ENCODE measurements around the gene GOLT1A.

The GOLT1A gene

GRCh38 chr1:204227996-204228785, 14.4 kb upstream of the GOLT1A start:
- Histone ChIP-seq H4K20me1 (ENCODE audit: insufficient read depth, low read length, poor library complexity, severe bottlenecking) (no peaks in the 10 kb centered on the region), H3K9ac (ENCODE audit: low read depth, low read length, poor library complexity, severe bottlenecking) (no peak overlapping the region), H3K4me3 (ENCODE audit: low read length, poor library complexity, severe bottlenecking) (no peak overlapping the region), H3K36me3 (ENCODE audit: insufficient read depth, low read length) (no peaks in the 10 kb centered on the region), H2AFZ (ENCODE audit: low read length) (no peak overlapping the region), H3K4me1 (ENCODE audit: insufficient read depth, low read length, poor library complexity, severe bottlenecking) (peaks cover 3% of the 10 kb centered on the region), H3K9me3 (ENCODE audit: insufficient read depth, low read depth, low read length) (no peaks in the 10 kb centered on the region), H3K79me2 (ENCODE audit: insufficient read depth, low read length) (no peaks in the 10 kb centered on the region), H3K27me3 (ENCODE audit: insufficient read depth, low read length, poor library complexity, severe bottlenecking) (no peaks in the 10 kb centered on the region), H3K9me2 (replicated peaks; ENCODE audit: low read depth, low read length) (no peaks in the 10 kb centered on the region), H3F3A (ENCODE audit: low read depth) (0 out of 2 replicates have a peak, but pooled peaks cover 4% of the 10 kb centered on the region), H3K4me2 (ENCODE audit: low read depth, low read length, poor library complexity, severe bottlenecking) (no peak overlapping the region)
- TF ChIP-seq EZH2phosphoT487 (IDR thresholded peaks at IDR 0.05; ENCODE audit: borderline replicate concordance) (no peak), CTCF (conservative IDR thresholded peaks at IDR 0.05; ENCODE audit: low read length) (no peak)

- no peak overlapping the region for H3K4me2 ChIP-seq (ENCODE audit: low read depth, low read length, poor library complexity, severe bottlenecking)
- H3F3A ChIP-seq (ENCODE audit: low read depth) = 0 out of 2 replicates have a peak, but pooled peaks cover 4% of the 10 kb centered on the region
- no peaks in the 10 kb centered on the region for H3K27me3 ChIP-seq (ENCODE audit: insufficient read depth, low read length, poor library complexity, severe bottlenecking)
- no peak overlapping the region for H3K4me3 ChIP-seq (ENCODE audit: low read length, poor library complexity, severe bottlenecking)
- no peaks in the 10 kb centered on the region for H3K79me2 ChIP-seq (ENCODE audit: insufficient read depth, low read length)
- H3K36me3 ChIP-seq (ENCODE audit: insufficient read depth, low read length) = no peaks in the 10 kb centered on the region
- no peaks in the 10 kb centered on the region for H4K20me1 ChIP-seq (ENCODE audit: insufficient read depth, low read length, poor library complexity, severe bottlenecking)
- no peaks in the 10 kb centered on the region for H3K9me2 ChIP-seq (replicated peaks; ENCODE audit: low read depth, low read length)
- TF ChIP-seq EZH2phosphoT487 (IDR thresholded peaks at IDR 0.05; ENCODE audit: borderline replicate concordance) (no peak), CTCF (conservative IDR thresholded peaks at IDR 0.05; ENCODE audit: low read length) (no peak)
- H2AFZ ChIP-seq (ENCODE audit: low read length) = no peak overlapping the region
- H3K9me3 ChIP-seq (ENCODE audit: insufficient read depth, low read depth, low read length) = no peaks in the 10 kb centered on the region
- no peak overlapping the region for H3K9ac ChIP-seq (ENCODE audit: low read depth, low read length, poor library complexity, severe bottlenecking)
- H3K4me1 ChIP-seq (ENCODE audit: insufficient read depth, low read length, poor library complexity, severe bottlenecking) = peaks cover 3% of the 10 kb centered on the region
These were observed 13.6 kb upstream of the GOLT1A start for GRCh38 chr1:204227351-204227750.

GRCh38 chr1:204225841-204226735, 12.3 kb upstream of the GOLT1A start:
- H3K9ac ChIP-seq (ENCODE audit: low read depth, low read length, poor library complexity, severe bottlenecking) = no peak overlapping the region
- no peaks in the 10 kb centered on the region for H3K36me3 ChIP-seq (ENCODE audit: insufficient read depth, low read length)
- no peak overlapping the region for H3K4me2 ChIP-seq (ENCODE audit: low read depth, low read length, poor library complexity, severe bottlenecking)
- no peaks in the 10 kb centered on the region for H3K9me2 ChIP-seq (replicated peaks; ENCODE audit: low read depth, low read length)
- no peak overlapping the region for H3K4me3 ChIP-seq (ENCODE audit: low read length, poor library complexity, severe bottlenecking)
- H3F3A ChIP-seq (ENCODE audit: low read depth) = 0 out of 2 replicates have a peak, but pooled peaks cover 4% of the 10 kb centered on the region
- H4K20me1 ChIP-seq (ENCODE audit: insufficient read depth, low read length, poor library complexity, severe bottlenecking) = no peaks in the 10 kb centered on the region
- no peaks in the 10 kb centered on the region for H3K79me2 ChIP-seq (ENCODE audit: insufficient read depth, low read length)
- H2AFZ ChIP-seq (ENCODE audit: low read length) = no peak overlapping the region
- peaks cover 3% of the 10 kb centered on the region for H3K4me1 ChIP-seq (ENCODE audit: insufficient read depth, low read length, poor library complexity, severe bottlenecking)
- no peaks in the 10 kb centered on the region for H3K9me3 ChIP-seq (ENCODE audit: insufficient read depth, low read depth, low read length)
- no peaks in the 10 kb centered on the region for H3K27me3 ChIP-seq (ENCODE audit: insufficient read depth, low read length, poor library complexity, severe bottlenecking)
- TF ChIP-seq EZH2phosphoT487 (IDR thresholded peaks at IDR 0.05; ENCODE audit: borderline replicate concordance) = no peak
- TF ChIP-seq CTCF (conservative IDR thresholded peaks at IDR 0.05; ENCODE audit: low read length) = no peak
